Choroid plexus epithelial cell (primary cell): ENCODE data around the gene ERMP1.

ENCODE experiments used
- DNase-seq: peaks from one replicate; pipeline ENCODE4 v3.0.0-alpha.2; 2010; ENCODE audit warnings: low read depth
- H3K4me3 ChIP-seq: 2 replicates; pipeline ENCODE4 v1.5.1; 2011; ENCODE audit warnings: low read depth, mild to moderate bottlenecking, control low read depth, low read length, moderate library complexity
- CTCF ChIP-seq: conservative IDR thresholded peaks from 2 replicates; pipeline ENCODE4 v1.5.1; 2011; ENCODE audit warnings: low read depth, mild to moderate bottlenecking, control low read depth, inconsistent platforms, low read length, moderate library complexity

ERMP1 gene

DNA sequence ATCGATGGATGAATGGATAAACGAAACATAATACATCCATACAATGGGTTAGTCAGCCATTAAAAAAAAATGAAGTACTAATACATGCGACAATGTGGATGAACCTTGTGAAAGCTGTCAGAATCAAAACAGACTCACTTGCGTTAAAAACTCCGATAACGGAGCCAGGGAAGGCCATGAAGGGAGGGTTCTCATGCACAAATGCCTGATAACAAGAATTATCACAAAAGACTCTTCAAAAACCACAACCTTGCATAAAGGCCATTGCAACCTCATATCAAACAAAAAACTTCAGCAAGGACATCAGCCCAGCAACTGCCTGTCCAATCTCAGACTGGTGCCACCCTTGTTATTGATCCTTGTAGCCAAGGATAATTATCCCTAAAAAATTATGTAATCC is 13.7 kb downstream of the ERMP1 start:
- no peak for TF ChIP-seq CTCF
- no peak for DNase-seq
- no peak overlapping the region for H3K4me3 ChIP-seq

DNA sequence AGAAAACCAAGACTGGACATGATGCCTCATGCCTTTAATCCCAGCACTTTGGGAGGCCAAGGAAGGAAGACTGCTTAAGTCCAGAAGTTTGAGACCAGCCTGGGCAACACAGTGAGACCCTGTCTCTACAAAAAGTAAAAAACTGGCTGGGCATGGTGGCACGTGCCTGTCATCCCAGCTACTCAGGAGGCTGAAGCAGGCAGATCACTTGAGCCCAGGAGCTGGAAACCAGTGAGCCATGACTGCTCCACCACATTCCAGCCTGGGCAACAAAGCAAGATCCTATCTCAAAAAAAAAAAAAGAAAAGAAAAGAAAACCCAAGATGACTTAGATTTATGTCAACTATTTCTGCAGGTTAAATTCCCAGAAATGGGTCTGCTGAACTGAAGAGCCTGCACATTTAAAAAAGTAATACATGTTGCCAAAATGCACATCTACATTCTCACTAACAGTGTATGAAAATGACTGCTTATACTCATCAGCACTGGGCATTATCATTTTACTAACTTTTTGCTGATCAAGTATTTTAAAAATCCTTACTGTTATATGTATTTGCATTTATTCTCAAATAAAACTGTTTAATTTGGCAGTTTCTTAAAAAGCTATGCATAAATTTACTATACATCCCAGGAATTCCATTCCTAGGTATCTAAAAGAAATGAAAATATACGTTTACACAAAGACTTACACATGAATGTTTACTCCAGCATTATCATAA is 14.3 kb downstream of the ERMP1 start:
- TF ChIP-seq CTCF = no peak
- H3K4me3 ChIP-seq = no peak overlapping the region
- DNase-seq = no peak

GRCh38 chr9:5817862-5818261 is 15.1 kb downstream of the ERMP1 start:
- peak; percentile 75 for DNase-seq
- TF ChIP-seq CTCF = no peak
- H3K4me3 ChIP-seq = no peak overlapping the region

DNA sequence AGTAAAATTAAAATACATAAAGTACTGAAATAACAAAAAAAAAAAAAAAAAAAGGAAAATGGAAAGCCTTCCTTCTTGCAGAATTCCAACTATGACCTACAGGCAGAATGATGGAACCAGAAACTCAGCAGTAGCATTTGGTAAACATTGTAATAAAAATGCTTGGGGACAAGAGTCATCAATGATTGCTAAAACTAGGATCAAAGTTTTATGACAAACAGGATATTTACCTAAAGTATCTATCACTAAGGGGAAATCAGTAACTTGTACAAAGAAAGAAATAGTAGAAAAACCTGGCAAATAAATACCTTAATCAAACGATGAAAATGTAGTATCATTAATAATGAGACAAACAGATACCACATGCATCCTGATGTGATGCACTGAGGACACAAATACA is 17.5 kb downstream of the ERMP1 start:
- no peak for TF ChIP-seq CTCF
- no peak for DNase-seq
- H3K4me3 ChIP-seq = no peak overlapping the region

GRCh38 chr9:5813824-5814223 is 19.1 kb downstream of the ERMP1 start:
- no peak for DNase-seq
- no peak overlapping the region for H3K4me3 ChIP-seq
- TF ChIP-seq CTCF = no peak

DNA sequence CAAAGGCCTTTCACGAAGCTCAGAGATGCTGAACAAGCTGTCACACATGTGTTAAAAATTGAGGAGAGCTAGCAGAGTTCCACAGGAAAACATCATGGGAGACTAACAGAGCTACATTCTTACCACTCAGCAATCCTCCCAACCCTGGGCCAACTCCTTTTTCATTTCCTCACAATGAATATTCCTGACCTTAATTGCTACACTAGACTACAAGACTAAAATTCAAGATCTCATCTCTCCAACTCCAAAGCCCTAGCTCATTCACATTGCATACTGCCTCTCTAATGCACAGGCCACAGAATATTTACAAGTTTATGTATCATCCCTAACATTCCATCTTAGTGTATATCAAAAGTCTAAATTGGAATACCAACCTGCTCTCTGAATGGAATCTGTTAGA is 21.2 kb downstream of the ERMP1 start:
- DNase-seq = no peak
- no peak overlapping the region for H3K4me3 ChIP-seq
- no peak for TF ChIP-seq CTCF

GRCh38 chr9:5805478-5805877 is 27.4 kb downstream of the ERMP1 start:
- no peak overlapping the region for H3K4me3 ChIP-seq
- no peak for DNase-seq
- no peak for TF ChIP-seq CTCF
